Lung (tissue), 12 donors: ENCODE measurements around the gene MSANTD1. TPM values are rescaled to one million over a fixed set of nuclear protein-coding genes. Genes with fewer than 3 reads are reported as not detected.

Experiments used
- ATAC-seq: fragments of 200-7000 bp; cut with Tn5 transposase; one replicate; pipeline ENCODE4 v1.9.1; 2020; ENCODE audit warnings: moderate number of reproducible peaks; ENCODE audit not compliant: insufficient read depth, low FRiP score
- DNase-seq, 3 donors: peaks; one replicate each; pipeline ENCODE4 v3.0.0-alpha.2; 2013 to 2017
- H3K27ac ChIP-seq, 2 donors: one replicate each; pipeline ENCODE4 v1.5.1; 2013; ENCODE audit warnings: mild to moderate bottlenecking in 2 of 2, moderate library complexity in 2 of 2, control low read depth in 1 of 2, inconsistent platforms in 1 of 2, low read depth in 1 of 2, low read length in 1 of 2
- H3K27me3 ChIP-seq, 3 donors: one replicate each; pipeline ENCODE4 v1.5.1; 2013; ENCODE audit warnings: low read length in 2 of 3; ENCODE audit not compliant: control insufficient read depth in 3 of 3, insufficient read depth in 3 of 3
- H3K36me3 ChIP-seq, 4 donors: one replicate each; pipeline ENCODE4 v1.5.1; 2013; ENCODE audit warnings: low read length in 4 of 4, mild to moderate bottlenecking in 1 of 4, moderate library complexity in 1 of 4; ENCODE audit not compliant: control insufficient read depth in 4 of 4, insufficient read depth in 4 of 4
- H3K4me1 ChIP-seq, 5 donors: one replicate each; pipeline ENCODE4 v1.5.1; 2013; ENCODE audit warnings: low read length in 5 of 5, mild to moderate bottlenecking in 2 of 5, moderate library complexity in 1 of 5; ENCODE audit not compliant: control insufficient read depth in 5 of 5, insufficient read depth in 5 of 5
- H3K4me3 ChIP-seq: one replicate; pipeline ENCODE4 v1.5.1; 2013; ENCODE audit warnings: mild to moderate bottlenecking, control low read depth, moderate library complexity
- H3K9ac ChIP-seq, 2 donors: one replicate each; pipeline ENCODE4 v1.5.1; 2013; ENCODE audit warnings: low read length in 2 of 2, control low read depth in 1 of 2; ENCODE audit not compliant: insufficient read depth in 1 of 2
- H3K9me3 ChIP-seq, 4 donors: one replicate each; pipeline ENCODE4 v1.5.1; 2013; ENCODE audit warnings: low read length in 3 of 4, mild to moderate bottlenecking in 1 of 4, moderate library complexity in 1 of 4; ENCODE audit not compliant: control insufficient read depth in 4 of 4, insufficient read depth in 3 of 4
- WGBS, 2 donors: extraction: QIAGEN DNeasy Blood & Tissue Kit; methylation state at CpG; one replicate each; pipeline ENCODE4 v1.1.7; 2013; 5-methylcytosine and 5-hydroxymethylcytosine counted together
- polyA plus RNA-seq, 2 donors: library from polyadenylated mRNA; stranded (reverse); fragments of 200-250 nt; gene quantifications; one replicate each; pipeline ENCODE4 v1.2.1, GENCODE V29; 2013
- total RNA-seq, 2 donors: library from RNA; depleted of rRNA in 1 of 2; stranded (reverse); fragments of >200 nt in 1 of 2; gene quantifications; one replicate each; pipeline ENCODE4 v1.2.1, GENCODE V29; 2014 to 2021
- TF ChIP-seq, protein P1 (sequence below): IDR thresholded peaks from 2 replicates; pipeline ENCODE4 v1.5.1; 2012; ENCODE audit warnings: mild to moderate bottlenecking; ENCODE audit errors: control extremely low read depth, extremely low read depth
- donor health status: control.
- donor health status: control.
- donor health status: Bipolar disorder and iron deficiency.
- donor health status: healthy.
- donor health status: DM: yes; HTN: yes; CAD: no.

The MSANTD1 gene
- total and polyA plus RNA-seq, 4 donors, result 0.35 to 1.4 (median 0.88) TPM

DNA sequence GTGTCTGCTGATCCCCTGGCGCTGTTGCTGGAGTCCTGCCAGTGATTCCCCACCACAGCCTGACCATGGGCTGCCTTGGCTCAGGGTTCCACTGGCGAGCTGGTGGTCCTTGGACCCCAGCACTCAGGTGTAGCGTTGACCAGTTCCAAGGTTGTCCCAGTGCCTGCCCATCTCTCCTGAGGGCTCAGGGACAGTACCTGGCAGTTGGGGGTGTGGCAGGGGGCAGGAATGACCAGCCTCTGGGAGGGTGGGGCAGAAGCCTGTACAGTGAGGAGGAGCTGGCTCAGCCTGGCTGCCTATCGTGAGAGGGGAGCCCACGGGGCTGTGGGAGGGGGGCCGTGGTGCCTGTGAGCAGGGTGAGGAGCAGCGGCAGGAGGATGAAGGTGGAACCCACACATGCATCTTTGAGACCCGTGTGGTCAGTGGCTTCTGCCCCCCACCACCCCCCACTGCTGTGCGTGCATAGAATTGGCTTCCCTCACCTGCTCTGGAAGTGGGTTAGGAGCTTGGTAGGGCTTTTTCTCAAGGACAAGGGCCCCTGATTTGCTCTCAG lies 12.6 kb upstream of the MSANTD1 start:
- Histone ChIP-seq H3K4me1 (peaks cover 0 to 3% (median 2%) of the 10 kb centered on the region in 5 donors), H3K9ac (no peak overlapping the region), H3K4me3 (no peak overlapping the region), H3K27ac (no peak overlapping the region), H3K27me3 (no peaks in the 10 kb centered on the region), H3K9me3 (peaks cover 0 to 2% (median 0%) of the 10 kb centered on the region in 4 donors), H3K36me3 (peaks cover 5 to 83% (median 33%) of the 10 kb centered on the region in 4 donors)
- ATAC-seq (no peak), DNase-seq (no peak)
- TF ChIP-seq, protein P1, sequence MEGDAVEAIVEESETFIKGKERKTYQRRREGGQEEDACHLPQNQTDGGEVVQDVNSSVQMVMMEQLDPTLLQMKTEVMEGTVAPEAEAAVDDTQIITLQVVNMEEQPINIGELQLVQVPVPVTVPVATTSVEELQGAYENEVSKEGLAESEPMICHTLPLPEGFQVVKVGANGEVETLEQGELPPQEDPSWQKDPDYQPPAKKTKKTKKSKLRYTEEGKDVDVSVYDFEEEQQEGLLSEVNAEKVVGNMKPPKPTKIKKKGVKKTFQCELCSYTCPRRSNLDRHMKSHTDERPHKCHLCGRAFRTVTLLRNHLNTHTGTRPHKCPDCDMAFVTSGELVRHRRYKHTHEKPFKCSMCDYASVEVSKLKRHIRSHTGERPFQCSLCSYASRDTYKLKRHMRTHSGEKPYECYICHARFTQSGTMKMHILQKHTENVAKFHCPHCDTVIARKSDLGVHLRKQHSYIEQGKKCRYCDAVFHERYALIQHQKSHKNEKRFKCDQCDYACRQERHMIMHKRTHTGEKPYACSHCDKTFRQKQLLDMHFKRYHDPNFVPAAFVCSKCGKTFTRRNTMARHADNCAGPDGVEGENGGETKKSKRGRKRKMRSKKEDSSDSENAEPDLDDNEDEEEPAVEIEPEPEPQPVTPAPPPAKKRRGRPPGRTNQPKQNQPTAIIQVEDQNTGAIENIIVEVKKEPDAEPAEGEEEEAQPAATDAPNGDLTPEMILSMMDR, result no peak
- 93 to 97% methylated on average over 9 of the region's 9 CpGs for WGBS, 2 donors

DNA sequence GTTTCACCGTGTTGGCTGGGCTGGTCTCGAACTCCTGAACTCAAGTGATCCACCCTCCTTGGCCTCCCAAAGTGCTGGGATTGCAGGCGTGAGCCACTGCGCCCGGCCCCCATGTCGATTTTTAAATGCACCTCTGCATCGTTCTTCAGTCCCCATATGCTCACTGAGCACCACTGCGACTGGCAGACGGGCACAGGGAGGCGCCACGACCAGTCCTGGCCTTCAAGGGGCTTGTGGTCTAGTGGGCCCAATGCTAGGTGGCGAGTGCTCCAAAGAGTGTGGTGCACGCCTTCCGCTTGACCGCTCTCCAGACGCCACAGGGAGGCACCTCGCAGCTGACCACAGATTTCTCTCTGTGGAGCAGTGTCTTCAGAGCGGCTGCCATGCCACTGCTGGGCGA lies 11.7 kb upstream of the MSANTD1 start:
- Histone ChIP-seq H3K27ac (no peak overlapping the region), H3K4me3 (no peak overlapping the region), H3K4me1 (peaks cover 0 to 11% (median 7%) of the 10 kb centered on the region in 5 donors), H3K9me3 (peaks cover 0 to 2% (median 0%) of the 10 kb centered on the region in 4 donors), H3K27me3 (no peaks in the 10 kb centered on the region), H3K36me3 (peaks cover 5 to 75% (median 30%) of the 10 kb centered on the region in 4 donors), H3K9ac (no peak overlapping the region)
- 96 to 97% methylated on average over 19 of the region's 19 CpGs for WGBS, 2 donors
- TF ChIP-seq, protein P1, result no peak
- no peak for ATAC-seq
- DNase-seq, result no peak

GRCh38 chr4:3237712-3238560 lies 11.0 kb upstream of the MSANTD1 start:
- peaks cover 5 to 74% (median 30%) of the 10 kb centered on the region in 4 donors for H3K36me3 ChIP-seq
- H3K27ac ChIP-seq, result no peak overlapping the region
- ATAC-seq, result no peak
- H3K4me3 ChIP-seq, result no peak overlapping the region
- H3K9ac ChIP-seq, result no peak overlapping the region
- TF ChIP-seq, protein P1, result no peak
- no peaks in the 10 kb centered on the region for H3K27me3 ChIP-seq
- H3K9me3 ChIP-seq, result peaks cover 0 to 2% (median 0%) of the 10 kb centered on the region in 4 donors
- DNase-seq, result no peak
- H3K4me1 ChIP-seq, result peaks cover 0 to 13% (median 7%) of the 10 kb centered on the region in 5 donors
- 90 to 95% methylated on average over 26 of the region's 26 CpGs for WGBS, 2 donors
